ENCODE results near the gene WFDC6. TPM values are rescaled to one million over a fixed set of nuclear protein-coding genes. Genes with fewer than 3 reads are reported as not detected.

WFDC6 gene
- total RNA-seq, 1 donor from 2014 or later, result not detected

DNA sequence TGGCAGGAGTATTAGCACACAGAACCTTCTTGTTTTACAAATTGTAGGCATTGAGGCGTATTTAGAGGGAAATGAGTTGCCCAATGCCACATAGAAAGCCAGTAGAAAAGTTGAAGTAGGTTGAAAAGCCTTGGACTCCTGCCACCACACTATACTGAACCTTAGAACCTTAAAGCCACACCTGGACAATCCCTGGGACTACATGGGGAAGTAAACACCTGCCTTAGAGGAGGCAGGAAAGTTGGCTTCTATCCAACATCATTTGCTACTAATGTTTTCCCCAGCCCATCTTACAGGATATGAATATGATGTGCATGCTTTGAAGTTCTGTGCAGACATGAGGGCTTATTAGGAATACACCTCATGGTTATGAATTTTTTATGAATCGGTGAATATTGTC, 13.2 kb upstream of the WFDC6 start:
- Histone ChIP-seq H3K27me3 (ENCODE audit: low read depth) (no peaks in the 10 kb centered on the region), H3K36me3 (no peaks in the 10 kb centered on the region), H3K4me1 (no peaks in the 10 kb centered on the region), H3K4me3 (no peak overlapping the region), H3K27ac (no peak overlapping the region), H3K9me3 (no peaks in the 10 kb centered on the region)
- ATAC-seq (no peak), DNase-seq (no peak)
- intact Hi-C loops (cut with DNase I), result no loop called here
- TF ChIP-seq, protein P1, sequence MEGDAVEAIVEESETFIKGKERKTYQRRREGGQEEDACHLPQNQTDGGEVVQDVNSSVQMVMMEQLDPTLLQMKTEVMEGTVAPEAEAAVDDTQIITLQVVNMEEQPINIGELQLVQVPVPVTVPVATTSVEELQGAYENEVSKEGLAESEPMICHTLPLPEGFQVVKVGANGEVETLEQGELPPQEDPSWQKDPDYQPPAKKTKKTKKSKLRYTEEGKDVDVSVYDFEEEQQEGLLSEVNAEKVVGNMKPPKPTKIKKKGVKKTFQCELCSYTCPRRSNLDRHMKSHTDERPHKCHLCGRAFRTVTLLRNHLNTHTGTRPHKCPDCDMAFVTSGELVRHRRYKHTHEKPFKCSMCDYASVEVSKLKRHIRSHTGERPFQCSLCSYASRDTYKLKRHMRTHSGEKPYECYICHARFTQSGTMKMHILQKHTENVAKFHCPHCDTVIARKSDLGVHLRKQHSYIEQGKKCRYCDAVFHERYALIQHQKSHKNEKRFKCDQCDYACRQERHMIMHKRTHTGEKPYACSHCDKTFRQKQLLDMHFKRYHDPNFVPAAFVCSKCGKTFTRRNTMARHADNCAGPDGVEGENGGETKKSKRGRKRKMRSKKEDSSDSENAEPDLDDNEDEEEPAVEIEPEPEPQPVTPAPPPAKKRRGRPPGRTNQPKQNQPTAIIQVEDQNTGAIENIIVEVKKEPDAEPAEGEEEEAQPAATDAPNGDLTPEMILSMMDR (IDR thresholded peaks at IDR 0.05), result no peak

DNA sequence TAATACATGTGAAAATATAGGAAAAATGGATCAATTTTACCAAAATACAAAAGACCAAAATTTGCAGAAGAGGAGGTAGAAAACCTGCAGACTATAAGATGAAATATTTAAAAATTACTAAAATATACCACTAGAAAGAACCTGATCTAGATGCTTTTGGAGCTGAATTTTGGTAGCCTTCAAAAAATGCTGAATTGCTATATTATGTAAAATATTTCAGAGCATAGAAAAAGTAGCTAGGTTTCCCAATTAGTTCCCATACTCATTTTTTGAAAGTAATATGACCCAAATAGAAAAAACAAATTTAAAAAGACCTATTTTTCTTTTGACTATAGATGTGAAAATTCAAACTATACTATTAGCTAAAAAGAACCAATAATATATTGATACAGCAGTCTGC, 11.5 kb upstream of the WFDC6 start:
- H3K9me3 ChIP-seq, result no peaks in the 10 kb centered on the region
- intact Hi-C loops (cut with DNase I), result no loop called here
- H3K27ac ChIP-seq, result no peak overlapping the region
- H3K36me3 ChIP-seq, result no peaks in the 10 kb centered on the region
- DNase-seq, result no peak
- H3K4me3 ChIP-seq, result no peak overlapping the region
- TF ChIP-seq, protein P1 (IDR thresholded peaks at IDR 0.05), result no peak
- no peaks in the 10 kb centered on the region for H3K4me1 ChIP-seq
- no peak for ATAC-seq
- H3K27me3 ChIP-seq (ENCODE audit: low read depth), result no peaks in the 10 kb centered on the region

DNA sequence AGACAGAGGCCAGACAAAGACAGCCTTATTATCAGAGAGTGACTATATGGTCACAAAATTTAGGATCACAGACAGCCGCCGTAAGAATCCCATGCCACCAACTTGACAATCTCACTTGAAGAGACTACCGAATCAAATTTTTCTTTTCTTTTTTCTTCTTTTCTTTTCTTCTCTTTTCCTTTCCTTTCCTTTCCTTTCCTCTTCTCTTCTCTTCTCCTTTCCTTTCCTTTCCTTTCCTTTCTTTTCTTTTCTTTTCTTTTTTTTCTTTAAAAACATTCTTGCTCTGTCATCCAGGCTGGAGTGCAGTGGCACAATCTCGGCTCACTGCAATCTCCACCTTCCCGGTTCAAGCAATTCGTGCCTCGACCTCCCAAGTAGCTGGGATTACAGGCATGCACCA, 9.1 kb upstream of the WFDC6 start:
- Histone ChIP-seq H3K4me3 (no peak overlapping the region), H3K27ac (no peak overlapping the region), H3K9me3 (no peaks in the 10 kb centered on the region), H3K36me3 (no peaks in the 10 kb centered on the region), H3K4me1 (no peaks in the 10 kb centered on the region), H3K27me3 (ENCODE audit: low read depth) (no peaks in the 10 kb centered on the region)
- TF ChIP-seq, protein P1 (IDR thresholded peaks at IDR 0.05), result no peak
- no peak for ATAC-seq
- no peak for DNase-seq
- intact Hi-C loops (cut with DNase I), result loop anchor here (10.0 kb wide), 1 partner anchor 226 kb away; no protein-coding TSS in a partner anchor

DNA sequence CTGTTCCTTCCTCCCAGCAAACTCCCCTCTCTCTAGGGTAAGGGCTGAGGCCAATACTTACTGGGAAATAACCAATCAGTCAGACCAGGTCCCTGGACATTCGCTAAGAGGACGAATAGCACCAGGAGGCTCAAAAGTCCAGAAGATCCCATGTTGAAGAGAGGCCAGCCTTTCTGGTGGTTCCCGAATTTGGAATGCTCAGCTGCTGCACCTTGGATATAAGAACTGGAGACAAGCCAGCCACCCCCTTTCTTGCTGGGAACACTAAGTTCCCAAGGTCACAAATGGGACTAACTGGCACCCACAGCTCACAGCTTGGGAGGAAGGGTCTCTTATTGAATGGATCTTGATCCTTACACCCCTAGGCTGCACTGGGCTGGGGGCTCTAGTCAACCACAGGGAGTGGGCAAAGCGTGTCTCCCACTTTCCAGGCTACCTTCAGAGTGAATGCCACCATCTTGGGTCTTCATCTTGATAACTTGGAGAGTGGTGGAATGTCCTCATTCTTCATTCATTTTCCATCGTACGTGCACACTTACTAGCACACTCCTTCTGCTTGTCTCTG, 8.0 kb upstream of the WFDC6 start, which contains the start of gene EPPIN:
TSS of gene EPPIN (minus strand) at position 196 of the 565 bp plus-strand sequence. CDS start at position 152, 44 bp downstream.
- H3K9me3 ChIP-seq, result no peaks in the 10 kb centered on the region
- H3K27me3 ChIP-seq (ENCODE audit: low read depth), result no peaks in the 10 kb centered on the region
- DNase-seq (no peak), ATAC-seq (no peak)
- H3K27ac ChIP-seq, result no peak within 1 kb of the TSS
- H3K4me1 ChIP-seq, result no peaks in the 10 kb centered on the region
- no peaks in the 10 kb centered on the region for H3K36me3 ChIP-seq
- intact Hi-C loops (cut with DNase I), result loop anchor here (10.0 kb wide), 1 partner anchor 228 kb away; no protein-coding TSS in a partner anchor
- TF ChIP-seq, protein P1 (IDR thresholded peaks at IDR 0.05), result no peak
- no peak within 1 kb of the TSS for H3K4me3 ChIP-seq

DNA sequence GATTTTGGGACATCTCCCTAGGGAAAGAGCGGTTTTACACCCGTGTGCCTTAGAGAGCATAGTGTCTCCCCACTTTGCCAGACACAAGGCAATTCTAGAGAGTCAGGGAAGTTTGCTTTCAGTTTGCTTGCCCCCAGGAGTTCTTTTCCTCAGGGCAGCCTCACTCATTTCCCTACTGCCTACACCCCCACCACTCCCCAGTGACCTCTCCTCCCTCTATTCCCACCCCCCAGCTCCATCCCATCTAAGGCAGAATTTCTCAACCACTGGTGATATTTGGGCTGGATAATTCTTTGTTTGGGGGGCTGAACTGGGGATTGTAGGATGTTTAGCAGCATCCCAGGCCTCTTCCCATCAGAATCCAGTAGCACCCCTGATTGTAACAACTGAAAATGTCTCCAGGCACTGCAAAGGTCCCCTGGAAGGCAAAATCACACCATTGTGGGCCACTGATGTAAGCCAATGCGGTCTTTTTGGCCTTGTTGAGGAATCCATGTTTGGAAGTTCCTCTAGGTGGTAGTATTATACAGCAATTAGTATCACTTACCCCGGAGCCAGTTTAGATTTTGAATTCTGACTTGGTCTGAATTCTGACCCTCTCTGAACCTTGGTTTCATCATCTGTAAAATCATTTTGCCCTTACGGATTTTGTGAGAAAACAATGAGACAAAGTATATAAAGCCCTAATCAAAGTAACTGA, 6.6 kb upstream of the WFDC6 start:
- TF ChIP-seq, protein P1 (IDR thresholded peaks at IDR 0.05), result peak; percentile 43
- Histone ChIP-seq H3K27ac (no peak overlapping the region), H3K9me3 (no peaks in the 10 kb centered on the region), H3K4me3 (no peak overlapping the region), H3K4me1 (no peaks in the 10 kb centered on the region), H3K27me3 (ENCODE audit: low read depth) (peaks cover 3% of the 10 kb centered on the region), H3K36me3 (no peaks in the 10 kb centered on the region)
- intact Hi-C loops (cut with DNase I), result loop anchor here (10.0 kb wide), 1 partner anchor 229 kb away; no protein-coding TSS in a partner anchor
- DNase-seq (no peak), ATAC-seq (peak; percentile 76 to 81)

Data from lower lobe of right lung (tissue), 2 donors.